GM21515 (cell line): Measurements from ENCODE around the gene TSPAN32.

Source experiments
- ATAC-seq: cut with Tn5 transposase; IDR thresholded peaks from one replicate; pipeline ENCODE4 v1.9.1; 2021; ENCODE audit not compliant: unreplicated experiment

TSPAN32 gene

GRCh38 chr11:2266586-2267305 is 35.1 kb upstream of the TSPAN32 start:
- no peak for ATAC-seq

DNA sequence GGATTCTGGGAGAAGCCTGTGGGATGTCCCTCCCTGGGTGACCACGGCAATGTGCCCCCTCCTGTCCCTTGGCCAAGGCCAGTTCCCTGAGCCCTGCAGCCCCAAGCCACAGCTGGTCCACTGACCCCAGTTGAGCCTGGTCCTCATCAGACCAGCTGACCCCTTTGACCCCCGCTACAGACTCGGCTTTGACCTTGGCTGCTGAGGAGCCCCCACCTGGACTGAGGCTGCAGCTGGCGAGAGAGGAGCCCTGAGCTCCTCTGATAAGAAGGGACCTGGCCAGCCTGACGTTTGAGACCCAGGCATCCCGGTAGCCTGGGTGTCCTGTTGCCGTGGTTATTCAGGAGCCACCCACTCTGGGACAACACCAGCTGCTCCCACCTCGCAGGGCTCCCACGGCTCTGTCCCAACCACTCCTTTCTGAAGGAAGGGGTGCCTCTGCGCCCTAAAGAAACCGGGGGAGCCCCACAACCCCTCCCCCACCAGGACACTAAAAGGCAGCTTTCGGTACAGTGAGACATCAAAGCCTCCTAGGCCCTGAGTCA is 34.4 kb upstream of the TSPAN32 start:
- no peak for ATAC-seq

- ATAC-seq: no peak
Measured at GRCh38 chr11:2267851-2268728, 33.7 kb upstream of the TSPAN32 start.

DNA sequence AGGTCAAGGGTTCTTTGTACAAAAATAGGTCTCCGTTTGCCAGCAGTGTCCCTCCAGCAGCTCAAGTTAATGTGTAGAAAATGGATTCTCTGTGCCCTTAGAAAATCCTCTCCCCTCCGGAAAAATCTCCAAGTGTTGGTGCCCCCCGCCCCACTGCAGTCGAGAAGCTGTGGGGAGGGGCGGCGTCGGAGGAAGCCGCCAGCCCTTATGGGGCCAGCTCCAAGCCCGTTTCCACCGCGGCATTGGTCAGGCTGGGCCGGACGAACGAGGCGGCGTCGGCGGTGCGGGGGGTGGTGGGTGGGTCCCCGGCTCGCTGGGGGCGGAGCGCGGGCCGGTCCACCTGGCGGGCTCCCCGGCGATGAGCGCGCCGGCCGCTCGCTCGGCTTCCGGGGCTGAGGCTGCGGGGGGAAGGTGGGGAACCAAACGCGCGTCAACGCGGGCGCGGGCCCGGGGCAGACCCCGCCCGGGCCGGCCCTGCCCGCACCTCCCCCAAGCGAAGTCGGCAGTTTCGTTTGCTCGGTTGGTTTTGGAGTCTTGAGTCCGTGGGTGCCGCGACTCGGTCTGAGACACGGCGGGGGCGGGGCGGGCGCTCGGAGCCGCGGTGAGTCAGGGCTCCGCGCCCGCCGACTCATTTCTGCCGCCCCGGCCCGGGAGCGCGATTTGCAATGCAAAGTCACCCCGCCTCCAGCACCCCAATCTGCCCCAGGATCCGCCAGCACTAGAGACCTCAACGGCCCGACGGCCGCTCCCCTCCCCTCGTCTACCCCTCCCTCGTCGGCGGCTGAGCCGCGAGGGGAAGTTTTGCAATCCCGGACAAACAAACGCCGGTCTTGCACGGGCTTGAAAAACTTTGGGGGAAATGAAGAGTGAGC is 32.8 kb upstream of the TSPAN32 start:
- ATAC-seq: no peak

- ATAC-seq: no peak
Measured at GRCh38 chr11:2269601-2270321, 32.1 kb upstream of the TSPAN32 start.

DNA sequence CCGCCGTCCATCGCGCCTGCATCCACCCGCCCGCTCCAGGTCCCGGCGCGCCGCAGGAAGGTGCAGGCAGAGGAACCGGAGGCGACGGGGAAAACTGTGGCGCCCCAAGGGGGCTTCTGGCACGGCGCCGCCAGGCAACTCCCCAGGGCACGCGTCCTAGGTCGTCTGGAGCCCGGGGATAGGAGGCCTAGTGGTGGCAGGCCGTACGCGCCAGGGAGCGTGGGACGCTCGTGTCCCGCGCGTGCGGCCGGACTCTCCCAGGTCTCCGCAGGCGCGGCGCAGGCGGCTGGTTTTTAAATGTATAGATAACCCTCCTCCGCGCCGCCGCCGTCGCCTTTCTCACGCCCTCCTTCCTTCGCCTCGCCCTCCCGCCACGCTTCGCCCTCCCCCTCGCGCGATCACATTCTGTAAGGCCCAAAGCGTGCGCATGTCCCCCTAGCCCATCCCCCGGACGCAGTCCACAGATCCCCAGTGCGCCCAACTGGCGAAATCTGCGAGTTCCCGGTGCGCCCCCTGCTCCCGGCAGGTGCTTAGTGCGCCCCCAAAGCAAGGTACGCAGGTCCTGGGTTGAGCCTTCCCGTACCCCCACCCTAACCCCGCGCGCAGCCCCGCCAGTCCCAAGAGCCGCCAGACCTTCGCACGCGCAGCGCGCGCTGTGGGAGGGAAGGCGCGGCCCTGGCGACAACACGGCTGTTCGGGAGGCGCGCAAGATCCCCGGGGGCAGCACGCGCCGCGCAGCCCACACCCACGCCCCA is 31.3 kb upstream of the TSPAN32 start, which contains the start of gene ASCL2:
Gene ASCL2, minus strand, starts transcription at position 267 of the 755 bp plus-strand sequence. Its CDS starts 256 bp downstream, at position 11.
- no peak for ATAC-seq

GRCh38 chr11:2271077-2271326 is 30.8 kb upstream of the TSPAN32 start:
- ATAC-seq: no peak

DNA sequence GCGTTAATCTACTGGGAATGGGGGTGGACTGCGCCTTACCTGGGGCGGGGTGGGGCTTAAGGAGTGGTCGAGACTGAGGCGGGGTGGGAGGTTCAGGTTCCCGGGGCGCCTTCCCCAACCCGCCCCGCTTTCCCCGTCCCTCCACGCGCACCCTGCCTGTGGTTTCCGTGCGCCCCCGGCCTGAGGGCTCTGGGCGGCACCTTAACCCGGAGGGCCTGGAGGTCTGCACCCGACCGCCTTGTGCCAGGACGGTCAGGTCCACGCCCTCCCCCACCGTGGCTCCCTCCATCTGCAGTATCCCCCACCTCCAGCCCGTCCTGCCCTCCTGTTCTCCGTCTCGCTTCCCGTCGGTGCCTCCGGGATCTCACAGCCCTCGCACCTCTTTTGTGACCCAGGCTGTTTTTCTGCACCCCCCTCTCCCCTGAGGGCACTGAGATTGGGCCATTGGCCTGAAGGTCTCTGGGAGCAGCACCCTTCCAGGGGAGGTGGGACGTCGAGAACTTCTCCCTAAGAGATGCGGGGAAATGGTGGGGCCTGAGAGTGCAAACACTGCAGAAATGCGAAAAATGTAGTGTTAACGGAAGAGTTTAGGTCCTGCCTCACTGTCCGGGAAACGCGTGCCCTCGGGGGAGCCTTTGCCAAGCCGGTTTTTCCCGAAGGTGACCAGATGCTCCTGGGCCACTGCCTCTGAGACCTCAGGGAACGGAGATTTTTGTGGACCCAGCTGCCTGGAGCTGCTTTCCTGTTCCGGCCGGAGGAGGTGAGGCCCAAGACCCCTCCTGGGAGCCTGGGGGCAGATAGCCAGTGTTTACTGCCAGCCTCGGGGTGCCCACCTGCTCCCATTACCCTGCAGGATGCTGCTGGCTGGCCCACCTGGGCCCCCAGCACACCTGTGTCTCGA is 30.2 kb upstream of the TSPAN32 start:
- ATAC-seq: no peak

- no peak for ATAC-seq
Measured at GRCh38 chr11:2272228-2272945, 29.4 kb upstream of the TSPAN32 start.

DNA sequence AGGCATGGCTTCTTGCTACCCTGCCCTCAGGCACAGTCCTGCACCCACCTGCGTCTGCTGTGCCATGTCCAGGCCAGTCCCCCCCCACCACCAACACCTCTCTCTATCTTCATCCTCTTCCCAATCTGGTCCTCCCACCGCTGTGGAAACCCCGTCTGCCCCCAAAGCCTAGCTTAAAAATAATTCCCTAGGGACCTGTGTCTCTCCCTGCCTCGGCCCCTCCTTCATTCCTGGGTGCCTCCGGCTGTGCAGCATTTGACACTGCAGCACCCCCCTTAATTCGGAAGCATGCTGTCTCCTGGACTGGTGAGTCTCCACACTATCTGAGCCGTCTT is 28.9 kb upstream of the TSPAN32 start:
- ATAC-seq: no peak

GRCh38 chr11:2273311-2273710 is 28.5 kb upstream of the TSPAN32 start:
- ATAC-seq: no peak

- no peak for ATAC-seq
Measured at GRCh38 chr11:2273771-2274170, 28.0 kb upstream of the TSPAN32 start.

DNA sequence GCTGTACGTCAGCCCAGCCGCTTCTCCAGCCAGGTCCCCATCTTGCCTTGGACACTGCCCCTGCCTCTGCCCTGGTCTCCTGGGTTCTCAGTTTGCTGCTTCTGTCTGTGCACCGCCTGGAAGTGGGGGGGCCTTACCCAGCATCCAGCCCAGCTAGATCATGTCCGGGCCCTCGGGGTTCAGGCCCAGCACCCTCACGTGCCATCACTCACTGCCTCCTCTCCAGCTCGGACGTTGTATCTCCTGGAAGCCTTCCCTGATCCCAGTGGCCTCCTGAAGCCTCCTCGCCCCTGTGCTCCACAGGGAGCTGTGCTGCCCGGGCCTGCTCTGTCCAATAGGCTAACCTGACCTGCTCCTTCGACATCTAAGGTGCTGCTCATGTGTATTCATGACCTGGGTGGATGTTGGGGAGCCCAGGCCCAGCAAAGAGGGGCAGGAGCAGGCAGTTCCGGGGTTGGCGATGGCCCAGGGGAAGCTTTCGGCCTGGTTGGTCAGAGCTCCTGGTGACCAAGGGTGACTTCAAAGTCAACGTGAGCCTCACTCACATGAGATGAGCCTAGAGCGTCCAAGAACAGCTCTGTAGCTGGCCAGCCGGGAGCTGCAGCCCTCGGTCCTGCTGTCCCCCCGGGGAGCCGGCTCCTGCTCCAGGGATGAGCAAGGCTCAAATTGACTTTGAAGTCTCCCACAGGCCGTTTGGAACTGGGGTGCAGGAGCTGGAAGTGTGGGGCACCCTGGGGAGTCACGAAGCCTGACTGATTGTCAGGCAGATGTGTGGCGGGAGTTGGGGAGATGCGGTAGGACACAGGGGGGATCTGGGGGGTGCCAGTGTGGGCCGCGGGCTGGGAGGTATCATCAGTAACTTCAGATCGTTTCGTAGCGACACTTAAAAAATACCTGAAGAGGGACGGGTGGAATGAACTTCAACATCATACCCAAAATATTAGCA is 26.2 kb upstream of the TSPAN32 start:
- ATAC-seq: no peak

GRCh38 chr11:2276280-2277007 is 25.4 kb upstream of the TSPAN32 start:
- no peak for ATAC-seq

GRCh38 chr11:2277008-2277346 is 24.8 kb upstream of the TSPAN32 start:
- ATAC-seq: no peak

DNA sequence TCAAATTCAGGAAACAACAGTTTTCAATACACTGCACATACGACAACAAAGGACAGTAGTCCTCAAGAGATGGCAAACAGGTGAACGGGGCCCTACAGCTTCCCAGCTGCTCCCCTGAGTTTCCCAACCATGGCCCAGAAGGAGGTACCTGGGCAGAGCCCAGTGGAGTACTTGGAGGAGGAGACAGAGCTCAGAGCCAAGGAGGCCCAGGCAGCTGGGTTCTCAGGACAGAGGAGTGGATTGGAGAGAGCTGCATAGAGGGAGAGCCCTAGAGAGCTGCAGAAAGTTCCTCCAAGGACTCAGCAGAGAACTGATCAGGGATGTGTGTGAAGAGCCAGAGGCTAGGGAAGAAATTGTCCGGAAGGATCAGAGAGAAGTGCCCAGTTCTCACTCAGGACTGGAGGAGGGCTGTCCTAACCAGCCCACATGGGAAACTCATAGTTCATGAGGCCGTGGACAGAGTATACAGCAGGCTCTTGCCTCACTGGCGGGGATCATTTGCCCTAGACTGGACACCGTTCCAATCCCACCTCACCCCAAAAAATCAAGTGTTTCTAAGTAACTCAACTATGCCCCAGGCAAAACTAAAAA is 23.8 kb upstream of the TSPAN32 start:
- no peak for ATAC-seq
